Osteocyte (in vitro differentiated cells): Measurements from ENCODE around the gene ANG. TPM values are rescaled to one million over a fixed set of nuclear protein-coding genes. Genes with fewer than 3 reads are reported as not detected.
"Not testable (repeated sequence)": the region's sequence is repeated elsewhere in the genome, so short reads cannot be mapped to it uniquely, and the experiment has no call there.

Experiments used
- DNase-seq: peaks from one replicate; pipeline ENCODE4 v3.0.0; 2021; ENCODE audit warnings: mixed read lengths; ENCODE audit not compliant: unreplicated experiment; ENCODE audit errors: extremely low spot score
- H3K27ac Mint-ChIP-seq: one replicate; pipeline ENCODE4 v1.8.0; 2021; ENCODE audit warnings: mild to moderate bottlenecking, mixed read lengths; ENCODE audit not compliant: unreplicated experiment
- H3K27me3 Mint-ChIP-seq: one replicate; pipeline ENCODE4 v1.8.0; 2021; ENCODE audit warnings: mixed read lengths; ENCODE audit not compliant: unreplicated experiment
- H3K36me3 Mint-ChIP-seq: one replicate; pipeline ENCODE4 v1.8.0; 2021; ENCODE audit warnings: mixed read lengths; ENCODE audit not compliant: unreplicated experiment
- H3K4me1 Mint-ChIP-seq: one replicate; pipeline ENCODE4 v1.8.0; 2021; ENCODE audit warnings: mixed read lengths; ENCODE audit not compliant: unreplicated experiment
- H3K4me3 Mint-ChIP-seq: one replicate; pipeline ENCODE4 v1.8.0; 2021; ENCODE audit warnings: mild to moderate bottlenecking, moderate library complexity, mixed read lengths; ENCODE audit not compliant: unreplicated experiment
- H3K9me3 Mint-ChIP-seq: one replicate; pipeline ENCODE4 v1.8.0; 2021; ENCODE audit warnings: mixed read lengths; ENCODE audit not compliant: unreplicated experiment
- CTCF ChIP-seq: fragments of 200-600 bp; sonication (generic); IDR thresholded peaks from 2 replicates; pipeline ENCODE4 v1.5.0; 2021; ENCODE audit warnings: antibody characterized with exemption, mild to moderate bottlenecking, moderate library complexity
- long read RNA-seq: library from polyadenylated mRNA; unstranded; transcript quantifications from one replicate; pipeline ENCODE4 v2.0.0, GENCODE V29; 2021
- total RNA-seq: library from RNA; stranded (reverse); gene quantifications from 2 replicates; pipeline ENCODE4 v1.2.1, GENCODE V29; 2021

The ANG gene
- 7.4 and 8.6 TPM in 2 replicates for total RNA-seq
- long read RNA-seq, transcript ANG-201 (2 exons, 1,222 nt) = major isoform, 10 of 10 reads
- long read RNA-seq, partial matches to known transcripts = 0 of 10 reads
- long read RNA-seq, other reads (novel, unspliced or antisense) = 0 of 10 reads

GRCh38 chr14:20688167-20688839, at the start of gene ANG:
ANG (plus strand) TSS chr14:20688764; CDS start chr14:20693565, 4,801 bp downstream.
- no peaks in the 10 kb centered on the region for H3K27me3 Mint-ChIP-seq
- peaks cover 13% of the 10 kb centered on the region for H3K4me1 Mint-ChIP-seq
- no peak within 1 kb of the TSS for H3K4me3 Mint-ChIP-seq
- no peak within 1 kb of the TSS for H3K27ac Mint-ChIP-seq
- peaks cover 2% of the 10 kb centered on the region for H3K36me3 Mint-ChIP-seq
- no peaks in the 10 kb centered on the region for H3K9me3 Mint-ChIP-seq
- no peak for TF ChIP-seq CTCF
- no peak for DNase-seq

- H3K4me1 Mint-ChIP-seq = no peaks in the 10 kb centered on the region
- no peak within 1 kb of the TSS for H3K4me3 Mint-ChIP-seq
- H3K36me3 Mint-ChIP-seq = no peaks in the 10 kb centered on the region
- H3K9me3 Mint-ChIP-seq = no peaks in the 10 kb centered on the region
- H3K27ac Mint-ChIP-seq = no peak within 1 kb of the TSS
- TF ChIP-seq CTCF = no peak
- DNase-seq = no peak
- H3K27me3 Mint-ChIP-seq = peaks cover 44% of the 10 kb centered on the region
These were observed 47.0 kb upstream of the ANG start, which contains the start of gene OR6S1 for GRCh38 chr14:20641591-20641990. OR6S1 (minus strand) TSS chr14:20641691; CDS start chr14:20641691, 0 bp downstream.

GRCh38 chr14:20642182-20642581, 46.4 kb upstream of the ANG start:
- no peak overlapping the region for H3K4me3 Mint-ChIP-seq
- H3K27me3 Mint-ChIP-seq = peaks cover 41% of the 10 kb centered on the region
- H3K4me1 Mint-ChIP-seq = no peaks in the 10 kb centered on the region
- no peak for DNase-seq
- no peaks in the 10 kb centered on the region for H3K36me3 Mint-ChIP-seq
- H3K27ac Mint-ChIP-seq = no peak overlapping the region
- TF ChIP-seq CTCF = no peak
- H3K9me3 Mint-ChIP-seq = no peaks in the 10 kb centered on the region

- peaks cover 43% of the 10 kb centered on the region for H3K27me3 Mint-ChIP-seq
- H3K9me3 Mint-ChIP-seq, H3K27ac Mint-ChIP-seq, H3K4me1 Mint-ChIP-seq, H3K4me3 Mint-ChIP-seq, DNase-seq, H3K36me3 Mint-ChIP-seq: not testable (repeated sequence)
These were observed 45.8 kb upstream of the ANG start for GRCh38 chr14:20642755-20643154.

GRCh38 chr14:20644520-20644919, 44.0 kb upstream of the ANG start:
- Mint-ChIP-seq H3K4me1 (no peaks in the 10 kb centered on the region), H3K9me3 (no peaks in the 10 kb centered on the region), H3K27me3 (peaks cover 42% of the 10 kb centered on the region), H3K4me3 (no peak overlapping the region), H3K27ac (no peak overlapping the region), H3K36me3 (no peaks in the 10 kb centered on the region)
- TF ChIP-seq CTCF = no peak
- DNase-seq = no peak
